ENCODE measurements around the gene SGK2. TPM values are rescaled to one million over a fixed set of nuclear protein-coding genes. Genes with fewer than 3 reads are reported as not detected.

The SGK2 gene
- total RNA-seq (under 1 TPM; 0.38 to 0.64 TPM), total RNA-seq (0 to 2.0 (median 0.26) reads per million in 172 experiments)
- polyA plus RNA-seq (2013, experiment 1 of 2), result 0.47 TPM
- polyA plus RNA-seq (2013, experiment 2 of 2), result 1.0 TPM

DNA sequence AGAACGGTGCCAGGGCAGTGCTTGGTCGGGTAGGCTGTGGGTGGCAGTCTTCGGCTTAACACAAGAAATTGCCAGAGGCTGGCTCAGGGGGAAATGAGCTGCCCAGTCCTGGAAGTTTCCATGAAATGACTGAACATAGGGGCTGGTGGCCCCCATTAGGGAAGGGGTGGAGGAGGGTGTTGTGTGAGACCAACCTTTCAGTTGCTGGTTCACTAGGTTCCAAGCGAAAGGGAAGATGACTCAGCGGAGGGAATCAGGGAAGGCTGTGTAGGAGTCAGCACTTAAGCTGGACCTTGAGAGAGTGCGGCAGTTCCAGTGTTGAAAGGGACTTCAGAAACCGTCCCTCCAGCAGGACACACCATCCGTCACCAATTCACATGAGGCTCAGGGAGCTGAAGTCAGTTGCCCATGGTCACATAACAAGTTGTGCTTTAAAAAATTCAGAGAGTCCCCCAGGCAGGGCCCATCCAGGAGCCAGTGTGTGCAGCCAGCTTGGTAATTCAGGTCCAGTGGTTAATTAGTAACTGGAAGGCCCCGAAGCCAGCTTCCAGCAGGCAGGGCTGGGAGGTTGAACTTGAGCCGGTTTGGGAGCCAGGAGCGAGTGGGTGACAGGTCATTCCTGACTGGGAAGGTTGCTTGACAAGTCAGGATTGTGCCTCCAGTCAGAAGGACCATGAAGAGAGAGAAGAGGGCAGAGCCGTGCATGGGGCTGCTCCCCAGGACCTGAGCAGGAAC, at the start of gene SGK2:
SGK2 (plus strand) TSS at position 616 of the 735 bp plus-strand sequence. CDS start 7,469 bp downstream, outside the sequence.
- TF ChIP-seq CTCF (IDR thresholded peaks at IDR 0.05), result no peak
- Mint-ChIP-seq H3K9me3 (no peaks in the 10 kb centered on the region), H3K36me3 (ENCODE audit: low read depth) (no peaks in the 10 kb centered on the region), H3K27ac (no peak within 1 kb of the TSS), H3K4me3 (no peak within 1 kb of the TSS), H3K4me1 (ENCODE audit: low read depth) (no peaks in the 10 kb centered on the region), H3K27me3 (no peaks in the 10 kb centered on the region)
- H3K27ac ChIP-seq (ENCODE audit: low read depth in 1 of 2, low read length in 2 of 2), result no peak within 1 kb of the TSS
- H3K36me3 ChIP-seq (ENCODE audit: insufficient read depth, low read length), result no peaks in the 10 kb centered on the region
- DNase-seq (no peak), ATAC-seq (ENCODE audit: poor library complexity) (no peak)
- H3K4me1 ChIP-seq (ENCODE audit: insufficient read depth, low read length), result no peaks in the 10 kb centered on the region
- H3K4me3 ChIP-seq (ENCODE audit: low read length), result no peak within 1 kb of the TSS
- CTCF ChIA-PET, result no interaction called here
- H3K27me3 ChIP-seq (ENCODE audit: control insufficient read depth in 1 of 2, insufficient read depth in 2 of 2, low read length in 2 of 2), result no peaks in the 10 kb centered on the region
- intact Hi-C loops (cut with DNase I, micrococcal nuclease), result no loop called here
- POLR2A ChIA-PET, result no interaction called here
- no peaks in the 10 kb centered on the region for H3K9me3 ChIP-seq (ENCODE audit: control insufficient read depth in 1 of 2, insufficient read depth in 1 of 2, low read length in 2 of 2)

DNA sequence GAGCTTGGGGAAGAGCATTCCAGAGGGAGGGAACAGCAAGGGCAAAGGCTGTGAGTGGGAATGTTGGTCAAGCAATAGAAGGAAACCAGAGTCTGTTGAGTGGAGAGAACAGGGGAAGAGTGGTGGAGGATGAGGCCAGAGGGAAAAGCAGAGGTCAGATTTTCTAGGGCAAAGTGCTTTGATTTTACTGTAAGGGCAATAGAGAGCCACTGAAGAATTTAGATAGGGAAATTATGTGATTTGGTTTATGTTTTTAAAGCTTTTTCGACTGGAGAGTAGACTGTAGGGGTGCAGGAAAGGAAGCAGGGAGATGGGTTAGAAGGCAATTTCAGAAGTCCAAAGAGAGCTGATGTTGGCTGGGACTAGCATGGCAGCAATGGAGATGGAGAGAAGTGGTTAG, 46.9 kb upstream of the SGK2 start:
- Histone ChIP-seq H3K27ac (ENCODE audit: low read depth in 1 of 2, low read length in 2 of 2) (no peak overlapping the region), H3K9me3 (ENCODE audit: control insufficient read depth in 1 of 2, insufficient read depth in 1 of 2, low read length in 2 of 2) (peaks cover 0 to 5% of the 10 kb centered on the region in 2 experiments), H3K4me1 (ENCODE audit: insufficient read depth, low read length) (peaks cover 31% of the 10 kb centered on the region), H3K4me3 (ENCODE audit: low read length) (no peak overlapping the region), H3K36me3 (ENCODE audit: insufficient read depth, low read length) (no peaks in the 10 kb centered on the region), H3K27me3 (ENCODE audit: control insufficient read depth in 1 of 2, insufficient read depth in 2 of 2, low read length in 2 of 2) (peaks cover 15 to 20% of the 10 kb centered on the region in 2 experiments)
- Mint-ChIP-seq H3K4me3 (peak overlapping the region; percentile 6), H3K9me3 (no peaks in the 10 kb centered on the region), H3K4me1 (ENCODE audit: low read depth) (peaks cover 33% of the 10 kb centered on the region), H3K27ac (no peak overlapping the region), H3K36me3 (ENCODE audit: low read depth) (peaks cover 6% of the 10 kb centered on the region), H3K27me3 (peaks cover 18% of the 10 kb centered on the region)
- TF ChIP-seq CTCF (IDR thresholded peaks at IDR 0.05), result no peak
- no peak for DNase-seq
- ATAC-seq (ENCODE audit: poor library complexity), result no peak
- POLR2A ChIA-PET, result no interaction called here
- intact Hi-C loops (cut with DNase I, micrococcal nuclease), result loop anchor here (2.0 to 5.0 kb wide), 2 partner anchors 55 kb away; partner anchors contain the start of gene SRSF6 (in 2 of the 2)
- CTCF ChIA-PET, result no interaction called here

- Mint-ChIP-seq H3K36me3 (ENCODE audit: low read depth) (peaks cover 6% of the 10 kb centered on the region), H3K4me3 (peak overlapping the region; percentile 91), H3K9me3 (no peaks in the 10 kb centered on the region), H3K27ac (peak overlapping the region; percentile 80), H3K4me1 (ENCODE audit: low read depth) (peaks cover 32% of the 10 kb centered on the region), H3K27me3 (peaks cover 12% of the 10 kb centered on the region)
- intact Hi-C loops (cut with DNase I, micrococcal nuclease), result loop anchor here (2.0 to 5.0 kb wide), 2 partner anchors 56 to 57 kb away; partner anchors contain the start of gene SRSF6 (in 2 of the 2)
- Histone ChIP-seq H3K9me3 (ENCODE audit: control insufficient read depth in 1 of 2, insufficient read depth in 1 of 2, low read length in 2 of 2) (peaks cover 0 to 5% of the 10 kb centered on the region in 2 experiments), H3K27ac (ENCODE audit: low read depth in 1 of 2, low read length in 2 of 2) (no peak overlapping the region), H3K4me1 (ENCODE audit: insufficient read depth, low read length) (peaks cover 20% of the 10 kb centered on the region), H3K36me3 (ENCODE audit: insufficient read depth, low read length) (no peaks in the 10 kb centered on the region), H3K27me3 (ENCODE audit: control insufficient read depth in 1 of 2, insufficient read depth in 2 of 2, low read length in 2 of 2) (peaks cover 4 to 11% of the 10 kb centered on the region in 2 experiments), H3K4me3 (ENCODE audit: low read length) (peak overlapping the region; percentile 65)
- ATAC-seq (ENCODE audit: poor library complexity) (no peak), DNase-seq (peak in 1 of 14 experiments; percentile 23)
- POLR2A ChIA-PET, result interaction anchor here (2.5 kb wide), 1 partner anchor 56 kb away, joined by 26 read pairs; the partner anchor contains the start of gene SRSF6
- TF ChIP-seq CTCF (IDR thresholded peaks at IDR 0.05), result no peak
- CTCF ChIA-PET, result no interaction called here
These were observed 45.4 kb upstream of the SGK2 start for GRCh38 chr20:43513372-43513930.

Data from CD4-positive, alpha-beta T cell (primary cell).